Measurements from ENCODE around the gene CTNND2.
"Not testable (repeated sequence)": the region's sequence is repeated elsewhere in the genome, so short reads cannot be mapped to it uniquely, and the experiment has no call there.

- TF ChIP-seq POLR2A, CTCF, POLR2AphosphoS5, EP300 (IDR thresholded peaks at IDR 0.05): not testable (repeated sequence)
Observed at GRCh38 chr5:11065723-11066122, 838.5 kb downstream of the CTNND2 start.
